GM20000 (cell line): Measurements from ENCODE around the gene LRRC23.
A peak's percentile ranks its signal among the peaks of the same experiment; 100 is the strongest.
"Not testable (repeated sequence)": the region's sequence is repeated elsewhere in the genome, so short reads cannot be mapped to it uniquely, and the experiment has no call there.

Experiments
- DNase-seq: peaks from one replicate; pipeline ENCODE4 v3.0.0; 2012; ENCODE audit warnings: low spot score
- TF ChIP-seq, protein P1 (sequence below): IDR thresholded peaks from 2 replicates; pipeline ENCODE4 v1.5.1; 2012; ENCODE audit warnings: mild to moderate bottlenecking, control low read depth; ENCODE audit errors: extremely low read depth, missing control alignments

Gene LRRC23

DNA sequence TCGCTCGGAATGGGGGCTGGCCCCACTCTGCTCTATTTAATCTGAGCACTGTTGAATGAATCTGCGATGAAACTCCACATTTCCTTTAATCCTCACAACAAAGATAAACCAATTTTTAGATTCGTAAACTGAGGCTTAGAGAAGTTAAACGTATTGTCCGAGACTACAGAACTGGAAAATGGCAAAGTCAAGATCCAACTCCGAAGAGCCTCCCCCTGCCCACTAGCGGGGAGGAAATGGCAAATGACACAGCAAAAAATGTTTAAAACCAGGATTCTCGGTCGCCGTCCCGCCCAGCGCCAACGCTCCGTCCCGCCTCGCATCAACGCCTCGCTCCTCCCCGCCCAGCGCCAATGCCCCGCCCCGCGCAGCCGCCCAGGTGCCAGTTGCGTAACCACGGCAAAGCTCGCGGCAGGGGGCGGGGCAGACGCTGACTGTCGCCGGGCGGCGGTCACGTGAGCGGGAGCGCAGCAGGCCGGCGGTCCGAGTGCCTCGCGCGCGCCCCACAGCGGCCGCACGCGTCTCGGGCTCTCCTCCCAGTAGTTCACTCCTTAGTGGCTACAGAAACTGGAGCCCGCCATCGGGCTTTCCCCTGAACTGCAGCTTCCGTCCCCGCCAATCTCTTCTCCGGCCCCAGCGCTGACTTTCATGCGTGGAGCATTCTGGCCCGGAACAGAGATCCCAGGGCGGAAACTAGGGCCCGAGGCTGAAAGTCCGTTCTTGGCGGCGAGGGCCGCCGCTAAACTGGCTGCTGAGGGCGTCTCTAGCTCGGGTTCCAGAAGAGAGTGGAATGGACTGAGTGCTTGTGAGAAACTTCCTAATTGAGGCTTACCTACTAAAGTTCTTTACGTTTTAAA lies 13.6 kb upstream of the LRRC23 start:
- DNase-seq, result peak; percentile 98
- TF ChIP-seq, protein P1, sequence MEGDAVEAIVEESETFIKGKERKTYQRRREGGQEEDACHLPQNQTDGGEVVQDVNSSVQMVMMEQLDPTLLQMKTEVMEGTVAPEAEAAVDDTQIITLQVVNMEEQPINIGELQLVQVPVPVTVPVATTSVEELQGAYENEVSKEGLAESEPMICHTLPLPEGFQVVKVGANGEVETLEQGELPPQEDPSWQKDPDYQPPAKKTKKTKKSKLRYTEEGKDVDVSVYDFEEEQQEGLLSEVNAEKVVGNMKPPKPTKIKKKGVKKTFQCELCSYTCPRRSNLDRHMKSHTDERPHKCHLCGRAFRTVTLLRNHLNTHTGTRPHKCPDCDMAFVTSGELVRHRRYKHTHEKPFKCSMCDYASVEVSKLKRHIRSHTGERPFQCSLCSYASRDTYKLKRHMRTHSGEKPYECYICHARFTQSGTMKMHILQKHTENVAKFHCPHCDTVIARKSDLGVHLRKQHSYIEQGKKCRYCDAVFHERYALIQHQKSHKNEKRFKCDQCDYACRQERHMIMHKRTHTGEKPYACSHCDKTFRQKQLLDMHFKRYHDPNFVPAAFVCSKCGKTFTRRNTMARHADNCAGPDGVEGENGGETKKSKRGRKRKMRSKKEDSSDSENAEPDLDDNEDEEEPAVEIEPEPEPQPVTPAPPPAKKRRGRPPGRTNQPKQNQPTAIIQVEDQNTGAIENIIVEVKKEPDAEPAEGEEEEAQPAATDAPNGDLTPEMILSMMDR, result peak; percentile 84

DNA sequence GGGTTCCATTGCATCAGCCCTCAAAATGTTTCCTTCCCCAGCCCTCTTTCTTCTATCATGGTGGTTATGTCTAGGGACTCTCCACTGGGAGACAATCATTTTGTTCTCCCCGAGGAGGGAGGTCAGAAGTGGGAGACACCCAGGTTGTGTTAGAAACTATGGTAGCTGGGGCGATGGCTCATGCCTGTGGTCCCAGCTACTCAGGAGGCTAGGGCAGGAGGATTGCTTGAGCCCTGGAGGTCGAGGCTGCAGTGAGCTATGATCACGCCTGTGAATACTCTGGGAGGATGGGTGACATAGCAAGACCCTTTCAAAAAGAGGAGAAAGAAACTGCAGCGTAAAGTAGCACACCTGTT lies 13.0 kb upstream of the LRRC23 start:
- DNase-seq, result no peak
- TF ChIP-seq, protein P1, result no peak

DNA sequence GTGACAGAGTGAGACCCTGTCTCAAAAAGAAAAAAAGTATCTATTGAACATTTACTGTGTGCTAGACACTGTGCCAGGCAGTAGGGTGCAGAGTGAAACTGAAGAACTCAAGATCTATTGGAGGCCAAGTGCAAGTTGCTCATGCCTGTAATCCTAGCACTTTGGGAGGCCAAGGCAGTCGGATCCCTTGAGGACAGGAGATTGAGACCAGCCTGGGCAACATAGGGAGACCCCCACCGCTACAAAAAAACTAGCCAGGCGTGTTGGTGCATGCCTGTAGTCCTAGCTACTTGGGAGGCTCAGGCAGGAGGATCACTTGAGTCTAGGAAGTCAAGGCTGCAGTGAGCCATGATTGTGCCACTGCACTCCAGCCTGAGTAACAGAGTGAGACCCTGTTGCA lies 11.9 kb upstream of the LRRC23 start:
- not testable (repeated sequence) for DNase-seq

DNA sequence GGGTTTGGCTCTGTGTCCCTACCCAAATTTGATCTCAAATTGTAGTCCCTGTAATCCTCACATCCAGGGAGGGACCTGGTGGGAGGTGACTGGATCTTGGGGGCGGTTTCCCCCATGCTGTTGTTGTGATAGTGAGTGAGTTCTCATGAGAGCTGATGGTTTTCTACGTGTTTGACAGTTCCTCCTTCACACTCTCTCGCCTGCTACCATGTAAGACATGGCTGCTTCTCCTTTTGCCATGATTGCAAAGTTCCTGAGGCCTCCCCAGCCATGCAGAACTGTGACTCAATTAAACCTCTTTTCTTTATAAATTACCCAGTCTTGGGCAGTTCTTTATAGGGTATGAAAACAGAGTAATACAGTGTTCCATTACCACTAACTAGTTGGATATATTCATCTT lies 10.3 kb upstream of the LRRC23 start:
- DNase-seq, result no peak
- TF ChIP-seq, protein P1, result no peak

DNA sequence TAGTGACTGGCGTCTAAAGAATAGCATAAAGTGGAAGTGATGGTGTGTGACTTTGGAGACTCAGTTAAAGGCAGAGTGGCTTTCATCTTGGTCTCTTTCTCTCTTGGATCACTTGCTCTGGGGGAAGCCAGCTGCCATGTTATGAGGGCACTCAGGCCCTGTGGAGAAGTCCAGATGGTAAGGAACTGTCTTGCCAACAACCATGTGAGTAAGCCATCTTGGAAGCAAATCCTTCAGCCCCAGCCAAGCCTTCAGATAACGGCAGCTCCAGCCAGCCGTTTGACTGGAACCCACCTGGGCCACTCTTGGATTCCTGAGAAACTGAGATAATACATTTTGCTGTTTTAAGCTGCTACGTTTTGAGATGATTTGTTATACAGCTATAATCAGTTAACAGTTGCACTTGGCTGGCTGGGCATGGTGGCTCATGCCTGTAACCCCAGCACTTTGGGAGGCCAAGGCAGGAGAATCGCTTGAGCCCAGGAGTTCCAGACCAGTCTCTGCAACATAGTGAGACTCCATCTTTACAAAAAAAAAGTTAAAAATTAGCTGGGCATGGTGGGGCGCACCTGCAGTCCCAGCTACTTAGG lies 7.7 kb upstream of the LRRC23 start:
- no peak for DNase-seq
- TF ChIP-seq, protein P1, result no peak

GRCh38 chr12:6899427-6899826 lies 5.2 kb upstream of the LRRC23 start:
- no peak for DNase-seq
- TF ChIP-seq, protein P1, result no peak

DNA sequence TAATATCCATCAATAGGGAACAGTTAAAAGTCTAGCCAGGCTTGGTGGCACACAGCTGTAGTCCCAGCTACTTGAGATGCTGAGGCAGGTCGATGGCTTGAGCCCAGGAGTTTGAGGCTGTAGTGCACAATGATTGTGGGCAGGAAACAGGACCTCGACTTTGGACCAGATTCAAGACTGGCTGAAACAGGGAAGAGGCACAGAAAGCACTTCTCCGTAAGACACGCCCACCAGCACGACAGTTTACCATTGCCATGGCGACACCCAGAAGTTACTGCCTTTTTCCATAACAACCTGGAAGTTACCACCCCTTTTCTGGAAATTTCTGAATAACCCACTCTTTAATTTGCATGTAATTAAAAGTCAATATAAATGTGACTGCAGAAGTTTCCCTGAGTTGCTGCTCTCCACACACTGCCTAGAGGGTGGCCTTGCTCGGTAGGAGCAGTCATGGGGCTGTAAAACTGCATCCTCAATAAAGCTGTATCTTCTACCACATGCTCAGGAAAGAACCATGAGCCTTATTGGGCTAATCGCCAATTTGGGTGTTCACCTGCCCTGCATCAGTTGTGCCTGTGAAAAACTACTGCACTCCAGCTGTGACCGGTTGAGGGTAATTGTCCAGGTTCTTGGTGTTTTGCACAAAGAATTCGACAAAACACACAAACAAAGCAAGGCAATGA lies 4.6 kb upstream of the LRRC23 start:
- DNase-seq, result no peak
- TF ChIP-seq, protein P1, result no peak
